ENCODE data around the gene TTLL8. TPM values are rescaled to one million over a fixed set of nuclear protein-coding genes. Genes with fewer than 3 reads are reported as not detected.
"Not testable (repeated sequence)": the region's sequence is repeated elsewhere in the genome, so short reads cannot be mapped to it uniquely, and the experiment has no call there.

TTLL8 gene
- total RNA-seq, 1 donor from 2014 or later: not detected

DNA sequence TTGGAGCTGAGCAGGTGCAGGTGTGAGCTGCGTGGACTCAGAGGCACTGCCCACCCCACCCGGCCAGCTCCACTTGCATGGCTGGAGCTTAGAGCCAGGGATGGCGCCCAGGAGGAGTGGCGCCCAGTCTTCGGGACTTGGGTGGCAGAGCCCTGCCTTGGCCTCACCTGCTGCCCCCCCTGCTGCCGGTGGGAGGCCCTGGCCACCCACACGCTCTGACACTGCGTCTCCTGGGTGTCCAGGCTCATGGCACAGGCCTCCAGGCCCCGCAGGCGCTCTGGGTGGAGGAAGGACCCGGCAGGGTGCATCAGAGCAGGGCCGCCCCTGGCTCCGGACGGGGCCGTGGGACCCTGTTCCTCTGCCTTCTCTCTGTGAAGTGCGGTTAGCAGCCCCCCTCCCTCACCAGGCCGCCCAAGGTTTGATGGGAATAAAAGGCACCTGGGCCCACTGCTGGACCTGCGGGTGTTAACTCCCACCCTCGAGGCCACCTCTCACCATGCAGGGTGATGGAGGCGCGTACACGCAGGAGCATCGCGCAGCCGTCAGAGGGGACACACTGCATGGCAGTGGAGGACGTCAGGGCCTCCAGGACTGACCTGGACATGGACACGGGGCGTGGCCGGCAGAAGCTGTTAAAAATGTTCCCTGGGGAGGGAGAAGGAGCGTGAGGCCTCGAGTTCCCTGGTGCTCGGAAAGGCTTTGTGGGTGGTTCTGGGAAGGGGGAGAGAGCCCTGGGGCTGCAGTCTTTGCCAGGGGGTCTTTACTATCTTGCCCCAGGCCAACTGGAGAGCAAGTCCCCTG lies 57.3 kb downstream of the TTLL8 start:
- no peak for DNase-seq

DNA sequence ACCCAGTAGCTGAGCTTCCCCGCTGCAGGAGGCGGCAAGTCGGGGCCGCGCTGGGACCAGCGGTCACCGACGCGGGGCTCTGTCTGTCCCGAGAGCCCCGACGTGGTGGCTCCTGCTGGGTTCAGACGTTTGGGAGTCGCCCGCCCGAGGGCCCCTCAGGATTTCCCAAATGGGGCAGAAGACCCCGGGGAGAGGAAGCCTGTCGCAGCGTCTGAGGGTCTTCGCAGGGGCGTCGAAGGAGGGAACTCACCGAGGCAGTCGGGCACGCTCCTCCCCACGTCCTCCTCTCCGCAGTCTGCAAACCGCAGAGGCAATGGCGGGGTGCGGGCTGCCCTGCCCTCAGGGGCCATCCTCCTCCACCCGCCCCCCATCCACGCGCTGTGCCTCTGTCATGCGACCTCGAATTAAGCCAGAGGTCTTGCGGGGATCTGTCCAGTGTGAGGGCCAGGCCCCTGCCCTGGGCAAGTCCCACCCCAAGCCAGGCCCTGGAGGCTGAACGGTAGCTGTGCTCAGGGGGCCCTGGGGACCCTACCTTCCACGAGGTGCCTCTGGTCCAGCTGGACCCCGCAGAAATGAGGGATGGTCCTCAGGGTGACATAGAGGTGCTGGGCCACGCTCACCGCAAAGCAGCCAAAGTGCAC lies 58.0 kb downstream of the TTLL8 start:
- no peak for DNase-seq

DNA sequence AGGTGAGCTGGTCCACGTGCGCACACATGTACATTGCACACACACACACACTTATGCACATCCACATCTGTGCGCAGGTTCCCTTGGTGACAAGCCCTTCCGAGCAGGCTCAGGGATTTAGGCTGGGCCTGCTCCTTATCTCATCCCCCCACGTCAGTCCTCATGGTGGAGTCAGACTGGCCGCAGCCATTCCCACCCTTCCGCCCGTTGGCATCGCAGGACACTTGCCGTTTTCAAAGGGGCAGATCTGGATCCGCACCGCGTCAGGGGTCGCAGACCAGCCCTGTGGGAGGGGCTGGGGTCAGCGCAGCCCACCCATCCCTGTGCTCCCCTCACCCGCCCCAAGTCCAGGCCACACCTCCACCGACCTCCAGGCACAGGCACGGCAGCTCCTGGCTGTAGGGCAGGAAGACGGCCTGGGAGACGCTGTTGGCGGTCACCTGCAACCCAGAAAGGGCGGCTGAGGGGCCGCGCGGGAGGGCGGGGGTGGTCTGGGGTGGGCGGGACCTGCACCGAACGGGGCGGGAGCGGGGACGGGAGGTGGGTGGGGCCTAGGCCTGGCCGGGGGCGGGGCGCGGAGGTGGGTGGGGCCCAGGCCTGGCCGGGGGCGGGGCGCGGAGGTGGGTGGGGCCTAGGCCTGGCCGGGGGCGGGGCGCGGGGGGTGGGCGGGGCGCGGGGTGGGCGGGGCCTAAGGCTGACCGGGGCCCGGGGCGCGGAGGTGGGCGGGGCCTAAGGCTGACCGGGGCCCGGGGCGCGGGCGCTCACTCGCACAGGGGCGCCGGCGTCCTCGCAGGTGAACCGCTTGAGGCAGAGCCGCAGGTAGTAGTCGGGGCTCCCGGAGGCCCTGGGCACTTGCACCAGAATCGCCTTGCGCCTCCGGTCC lies 58.8 kb downstream of the TTLL8 start:
- DNase-seq: no peak

- DNase-seq: no peak
These were observed 59.4 kb downstream of the TTLL8 start for GRCh38 chr22:49998718-49999062.

DNA sequence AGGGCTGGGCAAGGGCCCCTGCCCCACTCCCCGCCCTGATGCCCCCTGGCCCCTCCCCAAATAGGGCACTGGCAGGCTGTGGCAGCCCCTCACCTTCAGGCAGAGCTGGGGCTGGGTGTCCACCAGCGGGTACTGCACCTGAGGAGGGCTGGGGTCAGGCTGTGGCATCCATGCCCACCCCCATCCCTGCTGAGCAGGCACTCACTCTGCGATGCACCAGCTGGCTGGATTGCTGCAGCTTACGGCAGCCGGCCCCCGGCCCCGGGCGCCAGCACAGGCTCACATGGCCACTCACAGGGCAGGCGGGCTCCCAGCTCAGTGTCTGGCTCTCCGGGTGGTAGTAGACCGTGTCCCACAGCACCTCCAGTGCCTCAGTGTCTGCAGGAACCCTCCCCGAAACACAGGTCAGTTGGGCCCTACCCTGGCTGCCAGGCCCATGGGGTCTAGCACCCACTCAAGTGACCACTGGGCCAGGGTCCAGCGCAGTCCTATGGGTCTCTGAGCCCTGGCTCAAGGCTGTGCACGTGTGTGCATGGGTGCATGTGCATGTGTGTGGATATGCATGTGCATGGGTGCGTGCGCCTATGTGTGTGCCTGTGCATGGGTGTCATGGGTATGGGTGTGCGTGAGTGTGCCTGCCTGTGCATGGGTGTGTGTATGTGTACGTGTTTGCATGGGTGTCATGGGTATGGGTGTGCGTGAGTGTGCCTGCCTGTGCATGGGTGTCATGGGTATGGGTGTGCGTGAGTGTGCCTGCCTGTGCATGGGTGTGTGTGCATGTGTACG lies 60.0 kb downstream of the TTLL8 start:
- DNase-seq: no peak

- DNase-seq: no peak
These were observed 60.9 kb downstream of the TTLL8 start for GRCh38 chr22:49997251-49997599.

GRCh38 chr22:49996518-49997250 lies 61.4 kb downstream of the TTLL8 start:
- no peak for DNase-seq

DNA sequence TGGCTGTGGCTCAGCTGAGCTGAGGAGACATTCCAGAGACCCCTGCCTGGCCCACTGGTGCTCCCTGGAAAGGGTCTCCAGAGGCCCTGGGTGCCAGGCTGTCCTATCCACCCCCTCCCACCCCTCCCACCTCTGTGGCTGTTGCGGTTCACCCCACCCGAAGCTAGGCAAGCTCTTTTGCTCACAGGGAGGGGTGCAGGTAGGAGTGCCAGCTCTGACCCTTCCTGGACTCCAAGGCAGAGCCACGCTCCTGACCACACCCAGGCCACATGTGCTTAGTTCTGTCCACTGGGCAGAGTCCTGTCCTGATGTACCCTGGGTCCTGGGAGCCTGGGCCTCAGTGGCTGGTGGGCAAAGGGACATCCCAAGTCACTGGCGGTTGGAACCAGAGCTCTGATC lies 62.0 kb downstream of the TTLL8 start:
- DNase-seq: no peak

GRCh38 chr22:49995361-49996118 lies 62.6 kb downstream of the TTLL8 start:
- DNase-seq: no peak

DNA sequence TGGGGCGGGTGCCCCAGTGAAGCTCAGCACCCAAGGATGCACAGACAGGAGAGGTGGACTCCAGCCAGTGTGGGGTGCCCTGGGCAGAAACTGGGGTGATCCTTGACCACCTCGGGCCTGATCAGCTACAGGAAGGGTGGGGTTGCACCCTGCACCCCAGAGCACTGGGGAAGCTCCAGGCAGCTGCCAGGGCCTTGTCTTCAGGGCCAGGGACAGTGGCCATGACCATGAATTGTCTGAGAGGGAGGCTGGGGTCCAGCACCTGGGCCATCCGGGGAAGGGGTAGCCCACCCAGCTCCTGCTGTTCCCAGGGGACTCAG lies 63.1 kb downstream of the TTLL8 start:
- no peak for DNase-seq

- no peak for DNase-seq
These were observed 63.6 kb downstream of the TTLL8 start for GRCh38 chr22:49994361-49995040.

DNA sequence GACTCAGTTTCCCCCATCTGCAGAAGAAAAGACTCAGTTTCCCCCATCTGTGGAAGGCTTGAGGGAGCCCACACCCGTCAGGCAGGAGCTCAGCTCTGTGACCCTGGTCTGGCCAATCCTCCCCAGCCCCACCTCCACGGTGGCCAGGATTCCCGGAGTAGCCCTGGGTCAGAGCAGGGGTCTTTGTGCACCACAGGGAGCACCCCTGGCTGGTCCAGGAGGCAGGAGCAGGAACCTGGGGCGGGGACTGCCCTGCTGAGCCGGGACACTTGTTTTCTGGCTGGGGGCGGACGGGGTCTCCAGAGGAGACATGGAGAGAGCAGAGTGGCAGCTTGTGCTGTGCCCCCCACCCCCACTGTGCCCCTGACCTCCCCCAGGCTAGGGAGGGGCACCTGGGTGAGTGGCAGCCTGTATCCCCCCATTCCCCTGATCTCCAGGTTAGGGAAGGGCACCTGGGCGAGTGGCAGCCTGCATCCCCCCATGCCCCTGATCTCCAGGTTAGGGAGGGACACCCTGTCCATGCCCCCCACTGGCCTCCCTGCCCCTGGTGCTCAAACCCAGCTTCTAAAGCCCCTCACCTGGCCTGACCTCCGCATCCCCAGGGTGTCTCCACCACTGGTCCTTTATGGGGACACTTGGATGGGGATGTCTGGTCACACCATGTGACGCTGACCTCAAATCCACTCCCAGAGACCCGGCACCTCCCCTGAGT lies 64.3 kb downstream of the TTLL8 start:
- no peak for DNase-seq

GRCh38 chr22:49992921-49993648 lies 65.0 kb downstream of the TTLL8 start:
- peak; percentile 40 for DNase-seq

GRCh38 chr22:49991907-49992533 lies 66.1 kb downstream of the TTLL8 start:
- DNase-seq: no peak

- DNase-seq: no peak
These were observed 66.9 kb downstream of the TTLL8 start for GRCh38 chr22:49991167-49991566.

DNA sequence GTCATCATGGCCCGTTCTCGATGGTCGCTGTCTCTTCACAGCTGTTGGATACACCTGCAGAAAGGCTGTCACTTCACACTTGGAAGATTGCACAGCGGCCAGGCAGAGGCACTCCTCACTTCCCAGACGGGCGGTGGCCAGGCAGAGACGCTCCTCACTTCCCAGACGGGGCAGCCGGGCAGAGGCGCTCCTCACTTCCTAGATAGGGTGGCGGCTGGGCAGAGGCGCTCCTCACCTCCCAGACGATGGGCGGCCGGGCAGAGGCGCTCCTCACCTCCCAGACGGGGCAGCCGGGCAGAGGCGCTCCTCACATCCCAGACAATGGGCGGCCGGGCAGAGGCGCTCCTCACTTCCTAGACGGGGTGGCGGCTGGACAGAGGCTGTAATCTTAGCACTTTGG lies 68.3 kb downstream of the TTLL8 start:
- DNase-seq: not testable (repeated sequence)

DNA sequence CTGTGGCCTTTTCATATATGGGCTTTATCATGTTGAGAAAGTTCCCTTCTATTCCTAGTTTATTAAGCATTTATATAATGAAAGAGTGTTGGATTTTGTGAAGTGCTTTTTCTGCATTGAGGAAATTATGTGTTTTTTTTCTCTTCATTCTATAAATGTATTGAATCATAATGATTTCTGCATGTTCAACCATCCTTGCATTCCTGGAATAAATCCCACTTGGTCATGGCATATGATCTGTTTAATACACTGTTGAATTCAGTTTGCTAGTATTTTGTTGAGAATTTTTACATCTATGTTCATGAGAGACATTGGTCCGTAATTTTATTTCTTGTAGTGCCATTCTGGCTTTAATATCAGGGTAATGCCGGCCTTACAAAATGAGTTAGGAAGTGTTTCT lies 71.8 kb downstream of the TTLL8 start:
- DNase-seq: no peak
